Cardiac muscle cell (in vitro differentiated cells and primary cell): ENCODE results near the gene ILDR1. TPM values are rescaled to one million over a fixed set of nuclear protein-coding genes. Genes with fewer than 3 reads are reported as not detected.
"Not testable (repeated sequence)": the region's sequence is repeated elsewhere in the genome, so short reads cannot be mapped to it uniquely, and the experiment has no call there.

Source experiments
- DNase-seq, 2 donors: peaks; one replicate each; pipeline versions ENCODE4 v3.0.0 to v3.0.0-alpha.2; 2010 to 2017; ENCODE audit warnings: low read depth in 1 of 2, low spot score in 1 of 2
- H3K27ac ChIP-seq: fragments of 200-600 bp; sonication (generic); 2 replicates; pipeline ENCODE4 v1.5.1; 2016
- H3K27me3 ChIP-seq: fragments of 200-600 bp; sonication (generic); 2 replicates; pipeline ENCODE4 v1.6.0; 2016; ENCODE audit warnings: control low read depth
- H3K36me3 ChIP-seq: fragments of 200-600 bp; sonication (generic); 2 replicates; pipeline ENCODE4 v1.5.1; 2016; ENCODE audit warnings: control low read depth
- H3K4me1 ChIP-seq: fragments of 200-600 bp; sonication (generic); 2 replicates; pipeline ENCODE4 v1.8.1; 2017; ENCODE audit warnings: low read depth, mild to moderate bottlenecking, mixed run types
- H3K4me3 ChIP-seq: fragments of 200-600 bp; sonication (generic); 2 replicates; pipeline ENCODE4 v1.5.1; 2016; ENCODE audit warnings: mild to moderate bottlenecking
- H3K9me3 ChIP-seq: fragments of 200-600 bp; sonication (generic); 2 replicates; pipeline ENCODE4 v1.5.1; 2017; ENCODE audit warnings: low read depth, mild to moderate bottlenecking, control low read depth
- CTCF ChIP-seq: IDR thresholded peaks from 2 replicates; pipeline ENCODE4 v1.5.1; 2012; ENCODE audit warnings: low read depth, mild to moderate bottlenecking, low read length
- polyA plus RNA-seq: library from polyadenylated mRNA; unstranded; fragments of >200 nt; fragmentation: Nextera tagmentation; extraction: Ambion mirVana; gene quantifications from 2 replicates; pipeline ENCODE4 v1.2.1, GENCODE V29; 2016
- total RNA-seq: library from RNA; depleted of rRNA; stranded (reverse); fragments of >200 nt; gene quantifications from 2 replicates; pipeline ENCODE4 v1.2.3, GENCODE V29; 2016

Gene ILDR1
- total and polyA plus RNA-seq, 2 experiments from 2014 or later = 0.30 TPM; not detected in 1

DNA sequence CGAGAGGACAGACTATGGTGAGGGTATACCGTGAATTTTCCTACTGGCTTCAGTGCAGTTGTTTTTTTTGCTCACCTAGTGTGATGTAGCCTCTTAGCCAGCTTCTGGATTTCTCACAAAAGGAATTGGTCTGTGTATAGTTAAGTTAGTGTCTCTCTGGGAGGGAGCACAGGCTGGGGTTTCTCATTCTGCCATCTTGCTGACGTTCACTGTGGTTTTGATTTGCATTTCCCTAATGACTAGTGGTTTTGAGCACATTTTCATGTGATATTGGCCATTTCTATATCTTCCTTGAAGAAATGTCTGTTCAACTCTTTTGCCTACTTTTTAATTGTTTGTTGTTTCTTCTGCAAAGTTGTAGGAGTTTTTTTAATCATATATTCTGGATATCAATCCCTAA is 30.9 kb upstream of the ILDR1 start:
- DNase-seq = peak in 1 of 2 donors; percentile 4
- Histone ChIP-seq H3K9me3 (no peaks in the 10 kb centered on the region), H3K36me3 (no peaks in the 10 kb centered on the region), H3K27ac (no peak overlapping the region), H3K27me3 (no peaks in the 10 kb centered on the region), H3K4me1 (no peaks in the 10 kb centered on the region), H3K4me3 (no peak overlapping the region)
- TF ChIP-seq CTCF = no peak

- H3K4me3 ChIP-seq, DNase-seq, H3K4me1 ChIP-seq, H3K27me3 ChIP-seq, H3K9me3 ChIP-seq, H3K27ac ChIP-seq, H3K36me3 ChIP-seq: not testable (repeated sequence)
Observed at GRCh38 chr3:122047773-122048172, 25.7 kb upstream of the ILDR1 start.

DNA sequence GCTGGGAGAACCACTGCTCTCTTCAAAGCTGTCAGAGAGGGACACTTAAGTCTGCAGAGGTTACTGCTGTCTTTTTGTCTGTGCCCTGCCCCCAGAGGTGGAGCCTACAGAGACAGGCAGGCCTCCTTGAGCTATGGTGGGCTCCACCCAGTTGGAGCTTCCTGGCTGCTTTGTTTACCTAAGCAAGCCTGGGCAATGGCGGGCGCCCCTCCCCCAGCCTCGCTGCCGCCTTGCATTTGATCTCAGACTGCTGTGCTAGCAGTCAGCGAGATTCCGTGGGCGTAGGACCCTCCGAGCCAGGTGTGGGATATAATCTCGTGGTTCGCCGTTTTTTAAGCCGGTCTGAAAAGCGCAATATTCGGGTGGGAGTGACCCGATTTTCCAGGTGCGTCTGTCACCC is 25.2 kb upstream of the ILDR1 start:
- not testable (repeated sequence) for H3K4me1 ChIP-seq, H3K36me3 ChIP-seq, H3K27ac ChIP-seq, DNase-seq, H3K9me3 ChIP-seq, H3K4me3 ChIP-seq, H3K27me3 ChIP-seq

- Histone ChIP-seq H3K36me3 (no peaks in the 10 kb centered on the region), H3K27me3 (no peaks in the 10 kb centered on the region), H3K9me3 (no peaks in the 10 kb centered on the region), H3K4me1 (no peaks in the 10 kb centered on the region), H3K27ac (no peak overlapping the region), H3K4me3 (no peak overlapping the region)
- DNase-seq = no peak
- TF ChIP-seq CTCF = no peak
Observed at GRCh38 chr3:122033023-122033422, 11.0 kb upstream of the ILDR1 start.

- no peak for TF ChIP-seq CTCF
- no peak overlapping the region for H3K27ac ChIP-seq
- DNase-seq = no peak
Observed at GRCh38 chr3:122032531-122032930, 10.5 kb upstream of the ILDR1 start.

GRCh38 chr3:122031123-122031468 is 9.0 kb upstream of the ILDR1 start:
- H3K27me3 ChIP-seq = no peaks in the 10 kb centered on the region
- H3K4me1 ChIP-seq = no peaks in the 10 kb centered on the region
- H3K27ac ChIP-seq = no peak overlapping the region
- no peak overlapping the region for H3K4me3 ChIP-seq
- no peaks in the 10 kb centered on the region for H3K9me3 ChIP-seq
- no peaks in the 10 kb centered on the region for H3K36me3 ChIP-seq
- TF ChIP-seq CTCF = no peak
- no peak for DNase-seq

More at GRCh38 chr3:122032531-122032930, 10.5 kb upstream of the ILDR1 start:
- Histone ChIP-seq H3K4me1 (no peaks in the 10 kb centered on the region), H3K36me3 (no peaks in the 10 kb centered on the region), H3K27me3 (no peaks in the 10 kb centered on the region), H3K4me3 (no peak overlapping the region), H3K9me3 (no peaks in the 10 kb centered on the region)
